HG02571 (cell line): ENCODE measurements around the gene IFITM10.

Source experiments
- ATAC-seq: cut with Tn5 transposase; IDR thresholded peaks from one replicate; pipeline ENCODE4 v1.9.1; 2021; ENCODE audit warnings: mild to moderate bottlenecking, moderate library complexity; ENCODE audit not compliant: unreplicated experiment

Gene IFITM10

GRCh38 chr11:1763796-1764661 lies 13.6 kb upstream of the IFITM10 start, which contains the start of gene CTSD:
Gene CTSD (minus strand): TSS chr11:1763927. CDS start chr11:1763859, 68 bp downstream.
- peak; percentile 68 for ATAC-seq

GRCh38 chr11:1763336-1763795 lies 13.0 kb upstream of the IFITM10 start:
- ATAC-seq, result peak; percentile 19

- no peak for ATAC-seq
Measured at GRCh38 chr11:1762537-1763302, 12.3 kb upstream of the IFITM10 start.

GRCh38 chr11:1761857-1762536 lies 11.6 kb upstream of the IFITM10 start:
- no peak for ATAC-seq

GRCh38 chr11:1761110-1761856 lies 10.9 kb upstream of the IFITM10 start:
- no peak for ATAC-seq

- ATAC-seq, result no peak
Measured at GRCh38 chr11:1760351-1761109, 10.1 kb upstream of the IFITM10 start.

GRCh38 chr11:1759851-1760220 lies 9.4 kb upstream of the IFITM10 start:
- ATAC-seq, result no peak

- ATAC-seq, result no peak
Measured at GRCh38 chr11:1759151-1759850, 8.9 kb upstream of the IFITM10 start.

GRCh38 chr11:1758611-1759150 lies 8.3 kb upstream of the IFITM10 start:
- no peak for ATAC-seq

GRCh38 chr11:1757861-1758610 lies 7.6 kb upstream of the IFITM10 start:
- ATAC-seq, result no peak

GRCh38 chr11:1756791-1757771 lies 6.7 kb upstream of the IFITM10 start:
- ATAC-seq, result no peak

- no peak for ATAC-seq
Measured at GRCh38 chr11:1755692-1756561, 5.5 kb upstream of the IFITM10 start.

- ATAC-seq, result no peak
Measured at GRCh38 chr11:1755344-1755691, 4.9 kb upstream of the IFITM10 start.

- no peak for ATAC-seq
Measured at GRCh38 chr11:1754376-1755150, 4.2 kb upstream of the IFITM10 start.

- ATAC-seq, result no peak
Measured at GRCh38 chr11:1753929-1754305, 3.5 kb upstream of the IFITM10 start.
